Upper lobe of right lung (tissue), 1 donor: ENCODE data around the gene TMEM139. TPM values are rescaled to one million over a fixed set of nuclear protein-coding genes. Genes with fewer than 3 reads are reported as not detected.

Experiments
- ATAC-seq: fragments of 200-7000 bp; cut with Tn5 transposase; one replicate; pipeline ENCODE4 v1.9.1; 2020; ENCODE audit warnings: mild to moderate bottlenecking, moderate library complexity
- DNase-seq: peaks from one replicate; pipeline ENCODE4 v3.0.0-alpha.2; 2020
- H3K27ac ChIP-seq: fragments of 200-600 bp; one replicate; pipeline ENCODE4 v1.8.0; 2022
- H3K27me3 ChIP-seq: fragments of 200-600 bp; one replicate; pipeline ENCODE4 v1.8.0; 2022; ENCODE audit warnings: mild to moderate bottlenecking
- H3K36me3 ChIP-seq: fragments of 200-600 bp; one replicate; pipeline ENCODE4 v1.8.0; 2022
- H3K4me1 ChIP-seq: fragments of 200-600 bp; one replicate; pipeline ENCODE4 v1.8.0; 2022
- H3K4me3 ChIP-seq: fragments of 200-600 bp; one replicate; pipeline ENCODE4 v1.8.0; 2022; ENCODE audit warnings: mild to moderate bottlenecking
- H3K9me3 ChIP-seq: fragments of 200-600 bp; one replicate; pipeline ENCODE4 v1.8.0; 2022
- intact Hi-C: fragments of 100-400 bp; cut with DNase I; formaldehyde crosslinking; loops from one replicate; pipeline ENCODE4 v1.11.0; 2022
- total RNA-seq: library from RNA; stranded (reverse); fragmentation: NEBNext Ultra II Directional; extraction: Animal tissue kit (Norgen Biotek cat#: 25700); gene quantifications from one replicate; pipeline ENCODE4 v1.2.1, GENCODE V29; 2021
- TF ChIP-seq, protein P1 (sequence below): fragments of 200-600 bp; IDR thresholded peaks from one replicate; pipeline ENCODE4 v1.8.0; 2022; ENCODE audit warnings: antibody characterized with exemption
- donor health status: DM: no; HTN: yes; CAD: no; lungs with severe emphysema.

Gene TMEM139
- total RNA-seq, 1 donor from 2014 or later, result 25.1 TPM

DNA sequence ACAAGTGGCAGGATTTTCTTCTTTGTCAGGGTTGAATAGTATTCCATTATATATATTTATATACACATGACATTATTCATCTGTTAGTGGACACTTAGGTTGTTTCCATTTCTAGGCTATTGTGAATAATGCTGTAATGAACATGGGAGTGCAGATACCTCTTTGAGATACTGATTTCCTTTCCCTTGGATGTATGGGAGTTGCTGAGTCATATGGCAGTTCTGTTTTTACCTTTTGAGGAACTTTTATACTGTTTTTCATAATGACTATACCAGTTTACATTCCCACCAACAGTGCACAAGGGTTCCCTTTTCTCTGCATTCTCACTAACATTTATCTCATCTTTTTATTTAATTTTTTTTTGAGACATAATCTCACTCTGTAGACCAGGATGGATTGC, 29.4 kb downstream of the TMEM139 start:
- intact Hi-C loops, result no loop called here
- no peaks in the 10 kb centered on the region for H3K36me3 ChIP-seq
- no peaks in the 10 kb centered on the region for H3K9me3 ChIP-seq
- no peaks in the 10 kb centered on the region for H3K27me3 ChIP-seq
- no peak overlapping the region for H3K4me3 ChIP-seq
- H3K27ac ChIP-seq, result no peak overlapping the region
- TF ChIP-seq, protein P1, sequence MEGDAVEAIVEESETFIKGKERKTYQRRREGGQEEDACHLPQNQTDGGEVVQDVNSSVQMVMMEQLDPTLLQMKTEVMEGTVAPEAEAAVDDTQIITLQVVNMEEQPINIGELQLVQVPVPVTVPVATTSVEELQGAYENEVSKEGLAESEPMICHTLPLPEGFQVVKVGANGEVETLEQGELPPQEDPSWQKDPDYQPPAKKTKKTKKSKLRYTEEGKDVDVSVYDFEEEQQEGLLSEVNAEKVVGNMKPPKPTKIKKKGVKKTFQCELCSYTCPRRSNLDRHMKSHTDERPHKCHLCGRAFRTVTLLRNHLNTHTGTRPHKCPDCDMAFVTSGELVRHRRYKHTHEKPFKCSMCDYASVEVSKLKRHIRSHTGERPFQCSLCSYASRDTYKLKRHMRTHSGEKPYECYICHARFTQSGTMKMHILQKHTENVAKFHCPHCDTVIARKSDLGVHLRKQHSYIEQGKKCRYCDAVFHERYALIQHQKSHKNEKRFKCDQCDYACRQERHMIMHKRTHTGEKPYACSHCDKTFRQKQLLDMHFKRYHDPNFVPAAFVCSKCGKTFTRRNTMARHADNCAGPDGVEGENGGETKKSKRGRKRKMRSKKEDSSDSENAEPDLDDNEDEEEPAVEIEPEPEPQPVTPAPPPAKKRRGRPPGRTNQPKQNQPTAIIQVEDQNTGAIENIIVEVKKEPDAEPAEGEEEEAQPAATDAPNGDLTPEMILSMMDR, result no peak
- H3K4me1 ChIP-seq, result no peaks in the 10 kb centered on the region
- ATAC-seq, result no peak
- DNase-seq, result no peak

DNA sequence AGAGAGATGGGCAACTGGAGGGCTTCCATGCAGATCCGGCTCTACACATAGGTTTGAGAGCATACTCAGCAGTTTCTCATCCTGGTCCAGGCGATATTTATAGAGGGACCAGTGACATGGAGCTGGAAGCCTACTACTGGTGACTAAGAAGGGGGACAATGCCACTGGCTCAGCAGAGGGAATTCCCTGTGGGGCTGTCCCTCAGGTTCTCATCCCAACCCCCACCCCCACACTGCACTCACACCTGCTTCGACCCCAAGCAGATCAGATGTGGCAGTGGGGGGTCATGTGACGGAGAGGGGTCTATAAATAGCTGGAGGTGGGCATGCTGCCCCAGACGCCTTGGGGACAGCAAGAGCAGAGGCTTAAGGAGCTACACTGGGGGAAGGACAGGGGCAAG, 31.0 kb downstream of the TMEM139 start, which contains the start of gene CLCN1:
TSS of gene CLCN1 (plus strand) at position 336 of the 400 bp plus-strand sequence. CDS start 102 bp downstream, outside the sequence.
- no peaks in the 10 kb centered on the region for H3K9me3 ChIP-seq
- TF ChIP-seq, protein P1, result no peak
- intact Hi-C loops, result no loop called here
- H3K27me3 ChIP-seq, result no peaks in the 10 kb centered on the region
- ATAC-seq, result no peak
- DNase-seq, result no peak
- H3K36me3 ChIP-seq, result no peaks in the 10 kb centered on the region
- H3K4me3 ChIP-seq, result no peak within 1 kb of the TSS
- no peaks in the 10 kb centered on the region for H3K4me1 ChIP-seq
- H3K27ac ChIP-seq, result no peak within 1 kb of the TSS

DNA sequence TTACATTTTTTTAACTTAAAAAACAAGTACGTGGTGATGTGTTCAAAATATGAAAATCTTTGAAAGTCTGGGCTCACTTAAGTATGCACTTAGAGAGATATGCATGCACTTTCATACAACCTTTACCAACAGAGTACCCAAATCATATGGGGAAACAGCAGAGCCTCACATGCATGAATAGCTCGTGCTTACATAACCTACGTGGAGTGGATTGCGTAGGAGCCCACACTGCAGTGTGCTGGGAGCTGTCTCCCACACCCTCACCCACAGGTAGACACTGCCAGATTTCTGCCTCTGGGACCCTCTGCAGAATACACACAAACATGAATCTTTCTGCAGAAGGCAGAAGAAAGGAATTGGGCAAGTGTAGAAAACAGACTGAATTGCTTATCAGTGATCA, 31.7 kb downstream of the TMEM139 start:
- H3K9me3 ChIP-seq, result no peaks in the 10 kb centered on the region
- DNase-seq, result no peak
- peak; percentile 54 for ATAC-seq
- H3K27me3 ChIP-seq, result no peaks in the 10 kb centered on the region
- intact Hi-C loops, result no loop called here
- TF ChIP-seq, protein P1, result no peak
- no peak overlapping the region for H3K4me3 ChIP-seq
- no peak overlapping the region for H3K27ac ChIP-seq
- H3K36me3 ChIP-seq, result no peaks in the 10 kb centered on the region
- no peaks in the 10 kb centered on the region for H3K4me1 ChIP-seq

DNA sequence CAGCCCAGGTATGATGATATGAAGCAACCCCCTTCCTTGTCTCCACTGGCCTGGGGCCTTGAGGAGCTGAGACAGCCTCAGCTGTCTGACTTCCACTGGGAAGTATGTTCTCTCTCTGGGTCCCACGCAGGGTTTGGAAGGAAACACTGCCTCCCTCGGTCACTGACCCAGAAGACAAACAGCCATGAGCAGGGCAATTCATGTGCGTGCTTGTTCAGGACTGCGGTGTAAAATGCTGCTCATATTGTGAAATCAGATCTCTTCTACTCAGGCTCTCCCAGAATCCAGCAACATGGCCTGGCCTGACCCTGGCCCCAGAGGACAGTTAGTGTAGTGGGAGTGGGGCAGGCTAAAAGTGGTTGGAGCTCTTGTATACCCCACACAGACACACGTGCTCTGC, 33.9 kb downstream of the TMEM139 start:
- no peaks in the 10 kb centered on the region for H3K27me3 ChIP-seq
- no peaks in the 10 kb centered on the region for H3K36me3 ChIP-seq
- ATAC-seq (peak; percentile 31), DNase-seq (no peak)
- H3K4me3 ChIP-seq, result no peak overlapping the region
- no peak overlapping the region for H3K27ac ChIP-seq
- H3K4me1 ChIP-seq, result no peaks in the 10 kb centered on the region
- H3K9me3 ChIP-seq, result no peaks in the 10 kb centered on the region
- intact Hi-C loops, result no loop called here
- TF ChIP-seq, protein P1, result no peak

DNA sequence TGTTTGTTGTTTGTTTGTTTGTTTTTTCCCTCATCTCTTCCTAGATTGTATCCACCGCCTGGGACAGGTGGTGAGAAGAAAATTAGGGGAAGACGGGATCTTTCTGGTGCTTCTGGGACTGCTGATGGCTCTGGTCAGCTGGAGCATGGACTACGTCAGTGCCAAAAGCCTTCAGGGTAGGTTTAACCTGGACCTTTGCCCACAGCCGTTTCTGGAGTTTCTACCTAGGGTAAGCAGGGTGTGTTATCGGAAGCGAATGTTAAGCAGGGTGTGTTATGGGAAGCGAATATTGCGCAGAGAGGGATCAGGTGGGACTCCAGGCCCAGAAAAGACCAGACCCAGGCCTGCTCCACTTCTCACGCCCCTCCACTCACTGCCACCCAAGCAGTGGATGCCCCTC, 35.9 kb downstream of the TMEM139 start:
- no peak for ATAC-seq
- H3K9me3 ChIP-seq, result no peaks in the 10 kb centered on the region
- no peak for DNase-seq
- H3K4me1 ChIP-seq, result no peaks in the 10 kb centered on the region
- no peaks in the 10 kb centered on the region for H3K27me3 ChIP-seq
- intact Hi-C loops, result no loop called here
- H3K36me3 ChIP-seq, result no peaks in the 10 kb centered on the region
- H3K27ac ChIP-seq, result no peak overlapping the region
- H3K4me3 ChIP-seq, result no peak overlapping the region
- TF ChIP-seq, protein P1, result no peak

DNA sequence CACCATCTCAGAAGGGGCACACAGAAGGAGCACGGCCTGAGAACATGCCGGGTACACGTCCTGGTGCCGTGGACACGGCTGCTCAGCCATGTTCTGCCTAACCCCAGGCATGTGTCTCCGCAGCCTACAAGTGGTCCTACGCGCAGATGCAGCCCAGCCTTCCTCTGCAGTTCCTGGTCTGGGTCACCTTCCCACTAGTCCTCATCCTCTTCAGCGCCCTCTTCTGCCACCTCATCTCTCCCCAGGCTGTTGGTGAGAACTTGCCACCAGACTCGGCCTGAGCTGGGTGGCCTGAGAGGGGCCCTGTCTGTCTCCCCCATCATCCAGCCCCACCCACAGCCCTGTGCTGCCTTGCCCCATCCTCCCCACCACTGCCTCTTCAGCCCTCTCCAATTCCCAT, 36.5 kb downstream of the TMEM139 start:
- no peak overlapping the region for H3K4me3 ChIP-seq
- no peaks in the 10 kb centered on the region for H3K27me3 ChIP-seq
- intact Hi-C loops, result no loop called here
- no peaks in the 10 kb centered on the region for H3K9me3 ChIP-seq
- H3K36me3 ChIP-seq, result no peaks in the 10 kb centered on the region
- H3K4me1 ChIP-seq, result no peaks in the 10 kb centered on the region
- DNase-seq, result no peak
- ATAC-seq, result no peak
- no peak overlapping the region for H3K27ac ChIP-seq
- TF ChIP-seq, protein P1, result no peak
